ENCODE measurements around the gene LIF. TPM values are rescaled to one million over a fixed set of nuclear protein-coding genes. Genes with fewer than 3 reads are reported as not detected.
A peak's percentile ranks its signal among the peaks of the same experiment; 100 is the strongest.

Gene LIF
- total RNA-seq, 1 donor from 2014 or later, result 18.9 TPM

DNA sequence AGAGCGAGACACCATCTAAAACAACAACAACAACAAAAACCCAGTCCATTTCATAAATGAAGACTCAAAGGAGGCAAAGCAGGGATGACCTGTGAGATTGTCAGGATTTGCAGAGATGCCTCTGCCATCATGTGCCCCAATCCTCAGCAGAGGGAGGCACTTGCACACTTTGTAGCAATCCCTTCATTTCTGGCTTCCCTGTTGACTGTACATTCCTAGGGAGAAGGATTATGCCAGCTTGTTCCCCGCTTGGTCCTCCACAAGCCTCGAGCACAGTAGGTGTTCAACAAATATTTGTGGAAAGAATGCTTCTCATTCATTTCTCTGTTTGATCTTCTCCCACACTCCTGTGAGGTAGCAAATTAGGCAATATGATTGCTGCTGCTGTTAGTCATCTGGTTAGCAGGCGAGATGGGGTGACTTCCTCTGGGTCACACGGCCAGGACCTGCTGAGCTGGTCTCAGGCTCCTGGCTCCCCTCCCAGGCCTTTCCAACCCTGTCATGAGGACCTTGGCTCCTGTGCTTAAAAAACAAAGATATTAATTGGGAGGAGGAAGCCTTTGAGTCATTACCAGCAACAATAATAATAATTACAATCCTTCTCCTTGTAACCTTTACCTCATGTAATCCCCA, 34.1 kb downstream of the LIF start:
- Mint-ChIP-seq H3K27ac (ENCODE audit: unreplicated experiment) (peak overlapping the region; percentile 82), H3K4me1 (ENCODE audit: low read depth) (peaks cover 58% of the 10 kb centered on the region), H3K4me3 (ENCODE audit: unreplicated experiment) (no peak overlapping the region)

DNA sequence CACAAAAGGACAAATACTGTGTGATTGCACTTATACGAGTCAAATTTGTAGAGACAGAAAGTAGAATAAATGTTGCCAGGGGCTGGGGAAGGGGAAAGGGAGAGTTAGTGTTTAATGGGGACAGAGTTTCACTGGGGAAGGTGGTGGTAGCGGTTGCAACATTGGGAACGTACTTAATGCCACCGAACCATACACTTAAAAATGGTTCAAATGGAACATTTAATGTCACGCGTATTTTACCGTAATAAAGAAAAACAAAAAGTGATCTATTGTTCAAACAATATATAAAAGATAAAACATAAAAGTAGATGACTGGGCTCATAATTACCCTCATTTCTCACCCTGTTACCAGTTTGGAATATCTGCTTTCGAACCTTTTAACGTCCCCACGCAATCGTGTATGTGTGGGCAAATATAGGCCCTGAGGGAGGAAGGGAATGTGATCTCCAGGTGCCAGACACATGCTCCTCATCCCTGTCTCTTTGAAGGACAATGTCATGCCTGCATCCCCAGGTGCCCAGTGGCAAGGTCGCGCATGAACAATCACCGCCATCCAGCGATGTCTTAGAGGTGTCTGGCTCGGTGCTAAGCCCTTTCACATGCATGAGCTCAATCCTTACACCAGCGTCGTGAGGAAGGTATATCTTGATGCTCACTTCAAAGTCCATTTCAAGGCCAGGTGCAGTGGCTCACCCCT, 35.3 kb downstream of the LIF start:
- H3K9me3 Mint-ChIP-seq (ENCODE audit: low read depth), result no peaks in the 10 kb centered on the region
- no peaks in the 10 kb centered on the region for H3K27me3 Mint-ChIP-seq (ENCODE audit: low read depth)
- peaks cover 64% of the 10 kb centered on the region for H3K4me1 Mint-ChIP-seq (ENCODE audit: low read depth)
- H3K4me3 Mint-ChIP-seq (ENCODE audit: unreplicated experiment), result no peak overlapping the region
- DNase-seq (ENCODE audit: low spot score), result peak; percentile 34
- TF ChIP-seq, protein P1, sequence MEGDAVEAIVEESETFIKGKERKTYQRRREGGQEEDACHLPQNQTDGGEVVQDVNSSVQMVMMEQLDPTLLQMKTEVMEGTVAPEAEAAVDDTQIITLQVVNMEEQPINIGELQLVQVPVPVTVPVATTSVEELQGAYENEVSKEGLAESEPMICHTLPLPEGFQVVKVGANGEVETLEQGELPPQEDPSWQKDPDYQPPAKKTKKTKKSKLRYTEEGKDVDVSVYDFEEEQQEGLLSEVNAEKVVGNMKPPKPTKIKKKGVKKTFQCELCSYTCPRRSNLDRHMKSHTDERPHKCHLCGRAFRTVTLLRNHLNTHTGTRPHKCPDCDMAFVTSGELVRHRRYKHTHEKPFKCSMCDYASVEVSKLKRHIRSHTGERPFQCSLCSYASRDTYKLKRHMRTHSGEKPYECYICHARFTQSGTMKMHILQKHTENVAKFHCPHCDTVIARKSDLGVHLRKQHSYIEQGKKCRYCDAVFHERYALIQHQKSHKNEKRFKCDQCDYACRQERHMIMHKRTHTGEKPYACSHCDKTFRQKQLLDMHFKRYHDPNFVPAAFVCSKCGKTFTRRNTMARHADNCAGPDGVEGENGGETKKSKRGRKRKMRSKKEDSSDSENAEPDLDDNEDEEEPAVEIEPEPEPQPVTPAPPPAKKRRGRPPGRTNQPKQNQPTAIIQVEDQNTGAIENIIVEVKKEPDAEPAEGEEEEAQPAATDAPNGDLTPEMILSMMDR (IDR thresholded peaks at IDR 0.05), result no peak
- no peaks in the 10 kb centered on the region for H3K36me3 Mint-ChIP-seq (ENCODE audit: low read depth)
- peak overlapping the region; percentile 62 for H3K27ac Mint-ChIP-seq (ENCODE audit: unreplicated experiment)

More for the DNA sequence above, 34.1 kb downstream of the LIF start:
- no peaks in the 10 kb centered on the region for H3K9me3 Mint-ChIP-seq (ENCODE audit: low read depth)
- TF ChIP-seq, protein P1 (IDR thresholded peaks at IDR 0.05), result peak; percentile 68
- DNase-seq (ENCODE audit: low spot score), result peak; percentile 28
- no peaks in the 10 kb centered on the region for H3K27me3 Mint-ChIP-seq (ENCODE audit: low read depth)
- no peaks in the 10 kb centered on the region for H3K36me3 Mint-ChIP-seq (ENCODE audit: low read depth)

DNA sequence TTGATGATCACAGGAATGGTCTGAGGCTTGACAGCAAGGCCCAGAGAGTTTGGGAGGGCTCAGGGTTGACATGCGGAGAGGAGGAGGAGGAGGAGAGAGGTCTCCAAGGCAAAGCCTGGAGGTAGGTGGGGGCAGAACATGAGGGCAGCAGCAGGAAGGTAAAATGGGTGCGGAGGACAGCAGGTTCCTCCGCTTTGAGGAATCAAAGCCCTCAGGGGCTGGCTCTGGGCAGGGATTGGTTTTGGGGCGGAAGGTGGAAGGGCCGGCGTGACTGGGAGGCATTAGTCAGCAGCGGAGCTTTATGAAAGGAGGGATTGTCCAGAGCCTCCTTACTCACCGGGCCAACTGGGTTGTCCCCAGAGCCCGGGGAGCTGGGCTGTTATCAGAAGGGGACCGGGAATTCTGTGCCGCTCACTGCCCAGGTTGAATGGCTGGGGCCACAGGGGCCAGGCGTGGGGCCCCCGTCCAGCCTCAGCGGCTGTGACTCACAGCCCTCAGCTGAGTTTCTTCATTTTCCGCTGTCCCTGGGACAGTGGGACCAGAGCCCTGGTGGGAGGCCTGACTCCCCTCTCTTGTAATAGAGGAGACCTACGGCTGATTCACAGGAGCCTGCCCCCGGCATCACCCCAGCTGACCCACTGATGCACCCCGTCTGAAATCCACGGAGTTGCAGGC, 36.2 kb downstream of the LIF start:
- Mint-ChIP-seq H3K4me1 (ENCODE audit: low read depth) (peaks cover 73% of the 10 kb centered on the region), H3K36me3 (ENCODE audit: low read depth) (no peaks in the 10 kb centered on the region), H3K4me3 (ENCODE audit: unreplicated experiment) (no peak overlapping the region), H3K9me3 (ENCODE audit: low read depth) (no peaks in the 10 kb centered on the region), H3K27me3 (ENCODE audit: low read depth) (no peaks in the 10 kb centered on the region), H3K27ac (ENCODE audit: unreplicated experiment) (peak overlapping the region; percentile 73)
- DNase-seq (ENCODE audit: low spot score), result peak; percentile 60
- TF ChIP-seq, protein P1 (IDR thresholded peaks at IDR 0.05), result no peak

- Mint-ChIP-seq H3K36me3 (ENCODE audit: low read depth) (no peaks in the 10 kb centered on the region), H3K4me3 (ENCODE audit: unreplicated experiment) (no peak overlapping the region), H3K4me1 (ENCODE audit: low read depth) (peaks cover 80% of the 10 kb centered on the region), H3K9me3 (ENCODE audit: low read depth) (no peaks in the 10 kb centered on the region), H3K27me3 (ENCODE audit: low read depth) (no peaks in the 10 kb centered on the region), H3K27ac (ENCODE audit: unreplicated experiment) (peak overlapping the region; percentile 99)
- peak; percentile 21 for DNase-seq (ENCODE audit: low spot score)
- TF ChIP-seq, protein P1 (IDR thresholded peaks at IDR 0.05), result no peak
Measured at GRCh38 chr22:30209642-30210041, 36.9 kb downstream of the LIF start.
